Measurements from ENCODE around the gene LDHAL6A.

DNA sequence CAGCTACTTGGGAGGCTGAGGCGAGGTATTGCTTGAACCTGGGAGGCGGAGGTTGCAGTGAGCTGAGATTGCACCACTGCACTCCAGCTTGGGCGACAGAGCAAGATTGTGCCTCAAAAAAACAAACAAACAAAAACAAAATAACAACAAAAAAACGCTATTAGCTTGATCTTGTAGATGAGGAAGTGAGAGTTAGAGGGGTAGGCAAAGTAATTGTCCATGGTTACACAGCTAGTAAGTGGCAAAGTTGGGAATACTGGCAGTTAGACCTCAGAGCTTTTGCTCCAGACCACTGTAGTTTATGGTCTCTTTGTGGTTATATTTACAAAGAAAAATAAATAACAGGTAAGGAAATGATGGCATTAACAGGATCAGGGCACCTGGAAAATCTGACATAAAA is 28.4 kb upstream of the LDHAL6A start:
- TF ChIP-seq POLR2A (IDR thresholded peaks at IDR 0.05) = no peak
- no peak for TF ChIP-seq CTCF (IDR thresholded peaks at IDR 0.05)

Data from lower leg skin (tissue), 3 donors.